ENCODE measurements around the gene CDCA8.

DNA sequence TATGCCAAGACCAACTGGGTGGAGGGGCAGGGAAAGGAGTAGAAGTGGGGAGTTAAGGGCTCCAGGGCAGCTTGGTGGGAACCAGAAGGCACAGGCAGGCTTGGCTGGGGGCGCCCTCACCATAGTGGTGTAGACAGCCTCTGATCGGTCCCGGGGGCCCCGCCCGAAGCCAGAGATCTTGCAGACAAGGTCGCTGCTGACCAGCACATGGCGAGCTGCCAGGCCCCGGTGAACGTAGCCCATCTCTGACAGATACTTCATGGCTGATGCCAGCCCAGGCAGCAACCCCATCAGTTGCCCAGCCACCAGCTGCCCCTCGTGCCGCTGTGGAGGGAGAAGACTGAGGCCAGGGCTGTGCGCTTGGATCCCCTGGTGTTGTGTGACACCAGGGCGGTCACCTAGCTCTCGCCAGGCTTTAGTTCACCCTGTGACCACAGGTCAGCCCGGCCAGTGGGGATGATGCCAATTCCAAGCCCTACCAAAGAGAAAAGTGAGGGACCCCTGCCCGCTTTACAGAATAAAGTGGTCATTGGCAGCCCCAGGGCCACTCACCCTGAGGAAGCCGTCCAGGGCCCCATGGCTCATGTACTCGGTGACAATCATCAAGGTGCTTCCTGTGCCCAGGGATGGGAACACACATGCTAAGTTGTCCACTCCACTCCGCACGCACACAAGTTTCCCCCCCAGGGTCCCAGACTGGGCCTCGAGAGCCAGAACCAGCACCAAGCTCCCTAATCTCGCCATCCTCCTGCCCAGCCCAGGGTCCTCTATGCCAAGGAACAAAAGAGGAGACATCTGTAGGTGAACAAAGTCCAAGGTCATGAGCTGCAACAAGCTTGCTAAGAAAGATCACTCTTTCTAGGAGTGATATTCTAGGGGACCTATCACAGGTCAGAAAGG lies 28.2 kb downstream of the CDCA8 start:
- TF ChIP-seq CTCF (IDR thresholded peaks at IDR 0.05) (no peak), POLR2A (IDR thresholded peaks at IDR 0.05) (no peak)

Measured in Peyer's patch (tissue), 4 donors.